Kidney epithelial cell (primary cell): ENCODE data around the gene U2AF2. TPM values are rescaled to one million over a fixed set of nuclear protein-coding genes. Genes with fewer than 3 reads are reported as not detected.

ENCODE experiments used
- DNase-seq: peaks from one replicate; pipeline ENCODE4 v3.0.0-alpha.2; 2010; ENCODE audit warnings: low read depth
- H3K27me3 ChIP-seq: 2 replicates; pipeline ENCODE4 v1.6.0; 2011; ENCODE audit warnings: low read length; ENCODE audit not compliant: control insufficient read depth, insufficient read depth
- H3K36me3 ChIP-seq: 2 replicates; pipeline ENCODE4 v1.5.1; 2011; ENCODE audit warnings: low read length; ENCODE audit not compliant: control insufficient read depth, insufficient read depth
- H3K4me3 ChIP-seq: 2 replicates; pipeline ENCODE4 v1.5.1; 2011; ENCODE audit warnings: low read depth, mild to moderate bottlenecking, control low read depth, low read length
- total RNA-seq: library from RNA; depleted of rRNA; stranded (reverse); fragments of >200 nt; gene quantifications from 2 replicates; pipeline ENCODE4 v1.2.3, GENCODE V29; 2015
- TF ChIP-seq, protein P1 (sequence below): IDR thresholded peaks from 2 replicates; pipeline ENCODE4 v1.5.1; 2011; ENCODE audit warnings: mild to moderate bottlenecking, moderate library complexity, low read length, control low read depth, inconsistent platforms; ENCODE audit not compliant: insufficient read depth, poor library complexity, severe bottlenecking

The U2AF2 gene
- total RNA-seq, 1 donor from 2014 or later, result 153 TPM

DNA sequence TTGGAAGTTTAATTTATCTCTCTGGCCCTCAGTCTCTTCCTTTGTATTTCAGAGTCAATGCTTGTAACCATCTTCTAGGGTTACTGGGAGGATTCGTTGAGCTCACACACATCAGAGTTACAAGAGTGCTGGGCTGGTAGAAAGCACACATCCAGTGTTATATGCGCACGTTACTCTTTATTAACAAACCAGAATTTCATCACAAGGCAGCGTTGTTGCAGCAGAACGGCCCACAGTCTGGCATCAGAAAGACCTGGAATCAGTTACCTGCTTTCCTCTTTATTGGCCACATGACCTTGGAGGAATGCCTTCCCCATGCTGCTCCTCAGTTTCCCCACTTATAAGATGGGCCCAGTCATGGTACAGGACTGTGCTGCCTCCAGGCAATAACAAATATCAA, 45.5 kb upstream of the U2AF2 start:
- Histone ChIP-seq H3K36me3 (no peaks in the 10 kb centered on the region), H3K4me3 (no peak overlapping the region), H3K27me3 (no peaks in the 10 kb centered on the region)
- TF ChIP-seq, protein P1, sequence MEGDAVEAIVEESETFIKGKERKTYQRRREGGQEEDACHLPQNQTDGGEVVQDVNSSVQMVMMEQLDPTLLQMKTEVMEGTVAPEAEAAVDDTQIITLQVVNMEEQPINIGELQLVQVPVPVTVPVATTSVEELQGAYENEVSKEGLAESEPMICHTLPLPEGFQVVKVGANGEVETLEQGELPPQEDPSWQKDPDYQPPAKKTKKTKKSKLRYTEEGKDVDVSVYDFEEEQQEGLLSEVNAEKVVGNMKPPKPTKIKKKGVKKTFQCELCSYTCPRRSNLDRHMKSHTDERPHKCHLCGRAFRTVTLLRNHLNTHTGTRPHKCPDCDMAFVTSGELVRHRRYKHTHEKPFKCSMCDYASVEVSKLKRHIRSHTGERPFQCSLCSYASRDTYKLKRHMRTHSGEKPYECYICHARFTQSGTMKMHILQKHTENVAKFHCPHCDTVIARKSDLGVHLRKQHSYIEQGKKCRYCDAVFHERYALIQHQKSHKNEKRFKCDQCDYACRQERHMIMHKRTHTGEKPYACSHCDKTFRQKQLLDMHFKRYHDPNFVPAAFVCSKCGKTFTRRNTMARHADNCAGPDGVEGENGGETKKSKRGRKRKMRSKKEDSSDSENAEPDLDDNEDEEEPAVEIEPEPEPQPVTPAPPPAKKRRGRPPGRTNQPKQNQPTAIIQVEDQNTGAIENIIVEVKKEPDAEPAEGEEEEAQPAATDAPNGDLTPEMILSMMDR, result no peak
- no peak for DNase-seq

DNA sequence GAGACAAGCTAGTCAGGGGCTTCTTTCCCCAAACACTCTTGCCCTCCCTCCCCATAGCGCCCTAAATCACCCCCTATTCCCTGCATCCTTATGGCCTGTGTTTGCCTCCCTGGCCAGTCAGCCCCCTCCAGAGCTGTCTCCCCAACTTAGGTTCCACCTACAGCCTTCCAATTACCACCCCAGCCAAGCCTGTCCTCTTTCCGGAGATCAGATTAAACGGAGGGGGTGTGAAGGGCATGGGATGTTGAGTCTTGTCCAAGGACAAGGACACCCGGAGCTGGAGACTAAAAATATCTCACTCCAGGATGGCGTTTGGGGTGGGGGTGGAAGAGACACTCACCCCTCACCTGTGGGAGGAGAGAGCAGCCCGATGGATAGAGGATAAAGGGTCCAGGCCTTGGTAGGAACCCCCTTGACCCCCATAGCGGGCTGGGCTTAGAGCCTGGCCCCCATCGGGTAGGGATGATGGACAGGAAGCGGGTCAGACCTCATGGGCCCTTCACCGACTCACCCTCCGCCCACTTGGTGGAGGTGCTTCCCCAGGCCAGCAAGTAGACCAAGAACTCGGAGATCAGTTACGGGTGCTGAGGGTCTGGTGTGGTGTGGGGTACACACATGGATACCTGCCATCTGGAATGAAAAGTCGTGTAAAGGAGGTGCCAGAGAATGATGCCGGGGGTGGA, 43.4 kb upstream of the U2AF2 start:
- DNase-seq, result no peak
- H3K4me3 ChIP-seq, result no peak overlapping the region
- peaks cover 2% of the 10 kb centered on the region for H3K36me3 ChIP-seq
- TF ChIP-seq, protein P1, result no peak
- H3K27me3 ChIP-seq, result no peaks in the 10 kb centered on the region

DNA sequence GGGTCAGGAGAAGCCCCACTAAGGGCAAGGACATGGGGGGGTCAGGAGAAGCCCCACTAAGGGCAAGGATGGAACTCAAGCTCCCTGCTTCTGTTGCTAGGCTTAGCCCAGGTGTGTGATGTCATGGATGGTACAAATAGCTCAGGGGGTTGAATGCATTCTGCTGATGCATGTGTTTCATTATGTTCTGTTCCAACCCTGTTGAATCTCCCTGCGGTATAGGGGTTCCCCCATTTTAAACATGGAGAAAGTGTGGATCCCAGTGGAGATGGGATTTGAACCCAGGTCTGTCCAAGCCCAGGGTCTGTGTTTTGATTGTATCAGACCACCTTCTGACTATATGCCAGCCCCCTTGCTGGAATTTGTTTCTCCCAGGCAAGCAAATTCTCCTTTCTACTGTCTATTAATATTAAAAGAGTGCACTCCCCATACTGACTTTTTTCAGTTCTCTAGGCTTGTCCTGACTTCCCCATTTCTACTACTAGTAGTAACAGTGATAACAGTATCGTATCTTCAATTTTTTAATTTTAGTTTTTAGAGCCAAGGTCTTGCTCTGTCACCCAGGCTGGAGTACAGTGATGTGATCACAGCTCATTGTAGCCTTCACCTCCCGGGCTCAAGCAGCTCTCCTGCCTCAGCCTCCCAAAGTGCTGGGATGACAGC, 42.7 kb upstream of the U2AF2 start:
- Histone ChIP-seq H3K36me3 (peaks cover 2% of the 10 kb centered on the region), H3K4me3 (no peak overlapping the region), H3K27me3 (no peaks in the 10 kb centered on the region)
- DNase-seq, result no peak
- TF ChIP-seq, protein P1, result no peak

DNA sequence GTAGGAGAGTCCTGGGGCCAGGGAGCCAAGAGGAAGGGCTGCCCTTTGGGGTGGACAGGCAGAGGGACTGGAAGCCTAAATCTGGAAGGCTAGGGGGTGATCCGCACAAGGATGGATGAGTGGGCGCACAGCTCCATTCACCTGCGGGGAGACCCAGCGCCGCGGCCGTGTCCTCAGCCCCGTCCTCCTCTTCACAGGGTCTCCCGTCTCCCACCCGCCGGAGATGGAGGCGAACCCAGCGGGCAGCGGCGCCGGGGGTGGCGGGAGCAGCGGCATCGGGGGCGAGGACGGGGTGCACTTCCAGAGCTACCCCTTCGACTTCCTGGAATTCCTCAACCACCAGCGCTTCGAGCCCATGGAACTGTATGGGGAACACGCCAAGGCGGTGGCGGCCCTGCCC, 41.4 kb upstream of the U2AF2 start:
- TF ChIP-seq, protein P1, result no peak
- DNase-seq, result no peak
- Histone ChIP-seq H3K36me3 (peaks cover 3% of the 10 kb centered on the region), H3K4me3 (no peak overlapping the region), H3K27me3 (no peaks in the 10 kb centered on the region)

DNA sequence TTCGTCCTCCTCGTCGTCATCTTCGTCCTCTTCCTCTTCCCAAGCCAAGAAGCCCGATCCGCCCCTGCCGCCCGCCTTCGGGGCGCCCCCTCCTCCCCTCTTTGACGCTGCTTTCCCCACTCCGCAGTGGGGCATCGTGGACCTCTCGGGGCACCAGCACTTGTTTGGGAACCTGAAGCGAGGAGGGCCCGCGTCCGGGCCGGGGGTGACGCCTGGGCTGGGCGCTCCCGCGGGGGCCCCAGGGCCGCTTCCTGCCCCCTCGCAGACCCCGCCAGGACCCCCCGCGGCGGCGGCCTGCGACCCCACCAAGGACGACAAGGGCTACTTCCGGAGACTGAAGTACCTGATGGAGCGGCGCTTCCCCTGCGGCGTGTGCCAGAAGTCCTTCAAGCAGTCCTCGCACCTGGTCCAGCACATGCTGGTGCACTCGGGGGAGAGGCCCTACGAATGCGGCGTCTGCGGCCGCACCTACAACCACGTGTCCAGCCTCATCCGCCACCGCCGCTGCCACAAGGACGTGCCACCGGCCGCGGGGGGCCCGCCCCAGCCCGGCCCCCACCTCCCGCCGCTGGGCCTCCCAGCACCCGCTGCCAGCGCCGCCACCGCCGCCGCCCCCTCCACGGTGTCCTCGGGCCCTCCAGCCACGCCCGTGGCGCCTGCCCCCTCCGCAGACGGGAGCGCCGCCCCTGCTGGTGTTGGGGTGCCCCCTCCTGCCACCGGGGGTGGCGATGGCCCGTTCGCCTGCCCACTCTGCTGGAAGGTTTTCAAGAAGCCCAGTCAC, 40.7 kb upstream of the U2AF2 start:
- H3K4me3 ChIP-seq, result no peak overlapping the region
- H3K27me3 ChIP-seq, result no peaks in the 10 kb centered on the region

More for the DNA sequence above, 40.7 kb upstream of the U2AF2 start:
- TF ChIP-seq, protein P1, result no peak
- peaks cover 3% of the 10 kb centered on the region for H3K36me3 ChIP-seq
- DNase-seq, result no peak
